GM12878 (cell line): Measurements from ENCODE around the gene ATP6V0C. TPM values are rescaled to one million over a fixed set of nuclear protein-coding genes. Genes with fewer than 3 reads are reported as not detected.

Experiments used
- ATAC-seq: fragments of 200-7000 bp; cut with Tn5 transposase; 3 replicates; pipeline ENCODE4 v1.9.1; 2020; ENCODE audit warnings: mild to moderate bottlenecking, moderate library complexity
- BruUV-seq: library from RNA; stranded (reverse); fragments of 400-500 nt; replicated peaks from 2 replicates; lab custom pipeline; 2021; lab: Mats Ljungman, UMichigan
- CTCF ChIA-PET: fragments of 300-600 bp; sonication (Branson Sonifier 250); formaldehyde crosslinking; extraction: SDS; loops from one replicate; lab custom pipeline; 2021; ENCODE audit warnings: inconsistent platforms; lab: Yijun Ruan, JAX
- POLR2A ChIA-PET: fragments of 350-600 bp; formaldehyde crosslinking; extraction: SDS; loops from one replicate; lab custom pipeline; 2021; ENCODE audit warnings: inconsistent platforms; lab: Charles Lee
- RAD21 ChIA-PET: fragments of 300-600 bp; sonication (Branson Sonifier 250); formaldehyde crosslinking; loops from one replicate; lab custom pipeline; 2023; ENCODE audit warnings: antibody characterized with exemption; ENCODE audit not compliant: unreplicated experiment; lab: Charles Lee
- SMC1A ChIA-PET: fragments of 300-600 bp; sonication (Branson Sonifier 250); formaldehyde crosslinking; loops from one replicate; lab custom pipeline; 2023; ENCODE audit not compliant: unreplicated experiment, uncharacterized antibody; lab: Charles Lee
- DNase-seq: peaks from one replicate; pipeline ENCODE4 v3.0.0-alpha.2; 2011; ENCODE audit warnings: low read depth, low spot score
- FAIRE-seq: peaks from 3 replicates; lab custom pipeline; 2011; peaks lifted over from hg19 to GRCh38; lab: Jason Lieb, UNC
- H2AFZ ChIP-seq: 2 replicates; pipeline ENCODE4 v1.6.0; 2011; ENCODE audit warnings: low read depth, low read length, control low read depth; ENCODE audit not compliant: control insufficient read depth
- H3K27ac ChIP-seq: 2 replicates; pipeline ENCODE4 v1.5.1; 2011; ENCODE audit warnings: control low read depth; ENCODE audit not compliant: control insufficient read depth, insufficient read depth
- H3K27me3 ChIP-seq, 2 experiments: replicated peaks in 1 of 2; 2 replicates each; pipeline versions ENCODE4 v1.6.0 to v1.6.1; 2011; ENCODE audit warnings: low read length in 1 of 2; ENCODE audit not compliant: control insufficient read depth in 2 of 2, insufficient read depth in 2 of 2
- H3K36me3 ChIP-seq, 2 experiments: 2 replicates each; pipeline ENCODE4 v1.5.1; 2011; ENCODE audit warnings: low read length in 1 of 2; ENCODE audit not compliant: control insufficient read depth in 2 of 2, insufficient read depth in 2 of 2
- H3K4me1 ChIP-seq: 2 replicates; pipeline ENCODE4 v1.6.1; 2011; ENCODE audit warnings: mild to moderate bottlenecking, low read length, moderate library complexity, mixed read lengths; ENCODE audit not compliant: control insufficient read depth, insufficient read depth
- H3K4me2 ChIP-seq: 2 replicates; pipeline ENCODE4 v1.6.0; 2011; ENCODE audit warnings: control low read depth; ENCODE audit not compliant: control insufficient read depth, insufficient read depth
- H3K4me3 ChIP-seq: fragments of 200-600 bp; sonication (generic); 2 replicates; pipeline ENCODE4 v1.5.1; 2016
- H3K79me2 ChIP-seq: 2 replicates; pipeline ENCODE4 v1.6.0; 2011; ENCODE audit warnings: low read length; ENCODE audit not compliant: control insufficient read depth, insufficient read depth
- H3K9ac ChIP-seq: 2 replicates; pipeline ENCODE4 v1.8.0; 2011; ENCODE audit warnings: low read length, control low read depth, mixed read lengths; ENCODE audit not compliant: control insufficient read depth, insufficient read depth
- H3K9me3 ChIP-seq: replicated peaks from 3 replicates; pipeline ENCODE4 v1.5.1; 2011; ENCODE audit warnings: mild to moderate bottlenecking, low read length; ENCODE audit not compliant: control insufficient read depth, insufficient read depth
- H4K20me1 ChIP-seq: 2 replicates; pipeline ENCODE4 v1.6.0; 2011; ENCODE audit not compliant: control insufficient read depth, insufficient read depth
- ASH2L ChIP-seq: fragments of 300-600, 200-600 bp; sonication (generic); IDR thresholded peaks from 2 replicates; pipeline ENCODE4 v1.6.1; 2017; ENCODE audit warnings: low read depth, mild to moderate bottlenecking, borderline replicate concordance
- HDGF ChIP-seq: fragments of 450-650 bp; IDR thresholded peaks from 2 replicates; pipeline ENCODE4 v1.6.1; 2016; ENCODE audit warnings: antibody characterized with exemption
- IRF3 ChIP-seq: fragments of 450-650 bp; IDR thresholded peaks from 2 replicates; pipeline ENCODE4 v1.6.1; 2014; ENCODE audit warnings: mild to moderate bottlenecking
- IRF5 ChIP-seq: fragments of 450-650 bp; IDR thresholded peaks from 2 replicates; pipeline ENCODE4 v1.6.1; 2017; ENCODE audit warnings: borderline replicate concordance
- JUNB ChIP-seq: IDR thresholded peaks from 2 replicates; pipeline ENCODE4 v1.6.1; 2016; ENCODE audit warnings: antibody characterized with exemption, mild to moderate bottlenecking
- NR2F1 ChIP-seq: fragments of 450-650 bp; conservative IDR thresholded peaks from 2 replicates; pipeline ENCODE4 v1.6.1; 2017; ENCODE audit warnings: mild to moderate bottlenecking
- POLR2A ChIP-seq: IDR thresholded peaks from 2 replicates; pipeline ENCODE4 v1.6.1; 2011; ENCODE audit warnings: low read depth, mild to moderate bottlenecking, low read length
- RB1 ChIP-seq: fragments of 450-650 bp; formaldehyde crosslinking; IDR thresholded peaks from 2 replicates; pipeline ENCODE4 v1.6.1; 2017; ENCODE audit warnings: mild to moderate bottlenecking, borderline replicate concordance
- STAT1 ChIP-seq: fragments of 450-650 bp; conservative IDR thresholded peaks from 2 replicates; pipeline ENCODE4 v1.6.1; 2014; ENCODE audit warnings: antibody characterized with exemption, mild to moderate bottlenecking
- SUPT20H ChIP-seq: IDR thresholded peaks from 2 replicates; pipeline ENCODE4 v1.6.1; 2011; ENCODE audit warnings: low read depth, mild to moderate bottlenecking, low read length, moderate library complexity, borderline replicate concordance; ENCODE audit not compliant: control insufficient read depth
- ZNF274 ChIP-seq: IDR thresholded peaks from one replicate; pipeline ENCODE4 v1.8.0; 2011; ENCODE audit not compliant: insufficient read length, insufficient read depth
- WGBS: methylation state at CpG from one replicate; pipeline ENCODE4 v1.1.6; 2016; ENCODE audit warnings: low lambda C conversion rate; ENCODE audit not compliant: insufficient replicate concordance, insufficient coverage; ENCODE audit errors: missing lambda C conversion rate; 5-methylcytosine and 5-hydroxymethylcytosine counted together
- in situ Hi-C: fragments of 300-500 bp; cut with MboI; formaldehyde crosslinking; loops from 9 replicates; pipeline ENCODE4 v1.14.3; 2018; ENCODE audit warnings: mixed read lengths
- intact Hi-C: fragments of 100-400 bp; cut with micrococcal nuclease; formaldehyde crosslinking; loops from one replicate; pipeline ENCODE4 v1.14.2; 2022; ENCODE audit not compliant: unreplicated experiment
- polyA plus RNA-seq, 11 experiments: library from polyadenylated mRNA; depleted of rRNA in 4 of 11; unstranded in 6 of 11; stranded (reverse) in 5 of 11; fragments of >200 nt; fragmentation: Nextera tagmentation in 4 of 11; fragmentation: Illumina TruSeq in 1 of 11; extraction: Ambion mirVana in 4 of 11; extraction: Trizol in 1 of 11; gene quantifications; 1 replicate in 1 of 11; 2 replicates in 10 of 11; pipeline versions ENCODE4 v1.2.1 to v1.2.3, GENCODE V29; 2011 to 2016; ENCODE audit warnings: inconsistent platforms in 2 of 11, missing spikeins in 2 of 11, low read depth in 1 of 11
- total RNA-seq, 4 experiments: library from RNA; depleted of rRNA in 3 of 4; stranded (reverse); fragments of >200 nt in 3 of 4; fragmentation: Illumina TruSeq in 1 of 4; extraction: Trizol in 1 of 4; gene quantifications; 2 replicates each; pipeline versions ENCODE4 v1.2.1 to v1.2.3, GENCODE V29; 2013 to 2021

The ATP6V0C gene
- total and polyA plus RNA-seq, 10 of the 15 experiments (the other 5 are each of a cell fraction or from before 2014, with no cell fraction given): 2.4 to 135 (median 18.4) TPM

GRCh38 chr16:2528161-2529060 lies 14.7 kb downstream of the ATP6V0C start:
- Histone ChIP-seq H3K4me1 (peaks cover 13% of the 10 kb centered on the region), H3K9me3 (no peaks in the 10 kb centered on the region), H3K27ac (no peak overlapping the region), H3K79me2 (no peaks in the 10 kb centered on the region), H3K27me3 (no peaks in the 10 kb centered on the region), H3K9ac (no peak overlapping the region), H3K4me3 (no peak overlapping the region), H3K36me3 (peaks cover 9 to 23% of the 10 kb centered on the region in 2 experiments; a peak in 3 of 4 replicates), H2AFZ (no peak overlapping the region), H3K4me2 (no peak overlapping the region), H4K20me1 (no peaks in the 10 kb centered on the region)
- in situ Hi-C loops: no loop called here
- ATAC-seq (no peak), FAIRE-seq (no peak), DNase-seq (no peak)
- ChIA-PET CTCF (interaction anchor here (0.5 kb wide), 1 partner anchor 499 kb away, joined by 3 read pairs; no protein-coding TSS in a partner anchor), RAD21 (no interaction called here), SMC1A (no interaction called here), POLR2A (no interaction called here)
- intact Hi-C loops: no loop called here
- WGBS: 94% methylated on average over 30 of the region's 36 CpGs
- no TSS peak for BruUV-seq
- no peak for TF ChIP-seq NR2F1
- peak; percentile 33 for TF ChIP-seq POLR2A

GRCh38 chr16:2529061-2529931 lies 15.5 kb downstream of the ATP6V0C start:
- CTCF ChIA-PET: no interaction called here
- Histone ChIP-seq H3K27ac (no peak overlapping the region), H3K4me3 (no peak overlapping the region), H3K9ac (no peak overlapping the region), H3K79me2 (no peaks in the 10 kb centered on the region), H3K9me3 (no peaks in the 10 kb centered on the region), H2AFZ (no peak overlapping the region), H4K20me1 (no peaks in the 10 kb centered on the region), H3K27me3 (no peaks in the 10 kb centered on the region), H3K4me1 (peaks cover 13% of the 10 kb centered on the region), H3K36me3 (peaks cover 9 to 18% of the 10 kb centered on the region in 2 experiments; a peak in 3 of 4 replicates), H3K4me2 (no peak overlapping the region)
- no peak for ATAC-seq
- POLR2A ChIA-PET: no interaction called here
- RAD21 ChIA-PET: no interaction called here
- SMC1A ChIA-PET: no interaction called here
- 97% methylated on average over 32 of the region's 32 CpGs for WGBS
- in situ Hi-C loops: no loop called here
- no TSS peak for BruUV-seq
- no peak for DNase-seq
- no peak for FAIRE-seq
- intact Hi-C loops: no loop called here
- TF ChIP-seq SUPT20H: no peak
- no peak for TF ChIP-seq RB1
- TF ChIP-seq ZNF274: no peak
- TF ChIP-seq JUNB: no peak
- TF ChIP-seq IRF3: no peak
- TF ChIP-seq STAT1: no peak
- TF ChIP-seq ASH2L: no peak
- TF ChIP-seq HDGF: no peak
- no peak for TF ChIP-seq IRF5
